Tibial nerve (tissue), 4 donors: Measurements from ENCODE around the gene SMAD9. TPM values are rescaled to one million over a fixed set of nuclear protein-coding genes. Genes with fewer than 3 reads are reported as not detected.

ENCODE experiments used
- DNase-seq, 2 donors: peaks; one replicate each; pipeline ENCODE4 v3.0.0-alpha.2; 2019; ENCODE audit warnings: low spot score in 2 of 2
- H3K27ac ChIP-seq, 4 donors: fragments of 200-600 bp; sonication (generic) in 3 of 4; one replicate each; pipeline ENCODE4 v1.5.1; 2017 to 2019; ENCODE audit warnings: mild to moderate bottlenecking in 1 of 4
- H3K27me3 ChIP-seq, 2 donors: fragments of 200-600 bp; sonication (generic) in 1 of 2; one replicate each; pipeline versions ENCODE4 v1.5.1 to v1.6.0; 2017 to 2019
- H3K36me3 ChIP-seq, 3 donors: fragments of 200-600 bp; sonication (generic); one replicate each; pipeline ENCODE4 v1.5.1; 2018 to 2019
- H3K4me1 ChIP-seq, 4 donors: fragments of 200-600 bp; sonication (generic) in 3 of 4; one replicate each; pipeline ENCODE4 v1.5.1; 2017 to 2019
- H3K4me3 ChIP-seq, 4 donors: fragments of 200-600 bp; sonication (generic) in 3 of 4; one replicate each; pipeline ENCODE4 v1.5.1; 2017 to 2019; ENCODE audit warnings: mild to moderate bottlenecking in 1 of 4, moderate library complexity in 1 of 4
- H3K9me3 ChIP-seq, 4 donors: fragments of 200-600 bp; sonication (generic) in 3 of 4; one replicate each; pipeline ENCODE4 v1.5.1; 2017 to 2019
- EP300 ChIP-seq, 2 donors: sonication (generic); formaldehyde crosslinking; IDR thresholded peaks; one replicate each; pipeline ENCODE4 v1.6.1; 2017; ENCODE audit warnings: antibody characterized with exemption in 2 of 2, mild to moderate bottlenecking in 1 of 2
- POLR2A ChIP-seq, 2 donors: fragments of 450-650 bp; IDR thresholded peaks; one replicate each; pipeline ENCODE4 v1.6.1; 2017; ENCODE audit warnings: antibody characterized with exemption in 2 of 2, mild to moderate bottlenecking in 2 of 2, moderate library complexity in 2 of 2
- WGBS, 2 donors: methylation state at CpG; one replicate each; pipeline ENCODE4 v1.1.5; 2018; 5-methylcytosine and 5-hydroxymethylcytosine counted together
- total RNA-seq, 4 donors: library from RNA; depleted of rRNA; stranded (reverse); fragments of >200 nt; gene quantifications; one replicate each; pipeline ENCODE4 v1.1.0, GENCODE V29; 2016
- TF ChIP-seq, protein P1 (sequence below), 5 experiments: fragments of 200-600 bp in 3 of 5; fragments of 450-650 bp in 2 of 5; sonication (generic) in 3 of 5; IDR thresholded peaks; one replicate each; pipeline ENCODE4 v1.5.1; 2016 to 2019; ENCODE audit warnings: antibody characterized with exemption in 5 of 5, mild to moderate bottlenecking in 3 of 5, moderate library complexity in 2 of 5

Gene SMAD9
- total RNA-seq, 4 donors from 2014 or later: 13.8 to 20.4 (median 15.8) TPM

DNA sequence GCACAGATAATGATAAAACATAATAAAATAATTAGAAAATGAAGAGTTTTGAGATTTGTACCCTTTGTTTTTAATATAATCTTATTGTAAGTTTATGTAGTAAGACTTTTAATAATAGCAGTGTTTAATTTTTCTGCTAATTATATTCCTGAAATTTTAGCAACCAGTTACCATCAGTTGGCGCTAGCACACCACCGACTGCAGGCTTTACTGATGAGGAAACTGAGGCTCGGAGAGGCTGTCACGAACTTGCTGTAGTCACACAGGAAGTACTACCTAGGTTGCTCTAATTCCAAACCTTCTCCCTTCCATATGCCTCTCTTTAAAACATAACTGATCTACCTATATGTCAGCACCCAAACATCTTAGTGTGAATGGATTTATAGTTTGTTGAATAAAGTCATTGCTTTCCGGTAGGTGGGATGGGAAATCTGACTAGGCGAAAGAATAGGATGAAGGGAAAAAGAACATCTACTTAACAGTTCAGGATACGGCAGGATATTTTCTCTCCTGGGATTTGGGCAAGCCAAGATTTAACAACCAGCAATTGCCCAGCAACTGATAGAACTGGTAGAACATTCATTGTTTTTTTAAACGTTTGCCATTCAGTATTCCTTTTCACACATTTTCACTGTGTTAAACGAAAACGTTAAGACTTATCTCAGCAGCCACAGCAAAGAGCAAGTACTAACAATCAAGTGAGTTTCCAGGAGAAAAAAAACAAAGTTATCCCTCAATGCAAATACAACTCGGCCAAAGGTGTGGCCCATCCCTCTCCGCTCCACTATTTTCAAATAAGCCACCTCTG lies 101.8 kb downstream of the SMAD9 start:
- Histone ChIP-seq H3K27ac (peak overlapping the region in 2 of 4 donors; percentile 82 to 88), H3K9me3 (no peaks in the 10 kb centered on the region), H3K4me3 (peak overlapping the region; percentile 74 to 80 (median 75)), H3K36me3 (no peaks in the 10 kb centered on the region), H3K27me3 (no peaks in the 10 kb centered on the region), H3K4me1 (peaks cover 0 to 37% (median 10%) of the 10 kb centered on the region in 4 donors)
- TF ChIP-seq EP300 (IDR thresholded peaks at IDR 0.05) (no peak), POLR2A (IDR thresholded peaks at IDR 0.05) (no peak)
- TF ChIP-seq, protein P1, sequence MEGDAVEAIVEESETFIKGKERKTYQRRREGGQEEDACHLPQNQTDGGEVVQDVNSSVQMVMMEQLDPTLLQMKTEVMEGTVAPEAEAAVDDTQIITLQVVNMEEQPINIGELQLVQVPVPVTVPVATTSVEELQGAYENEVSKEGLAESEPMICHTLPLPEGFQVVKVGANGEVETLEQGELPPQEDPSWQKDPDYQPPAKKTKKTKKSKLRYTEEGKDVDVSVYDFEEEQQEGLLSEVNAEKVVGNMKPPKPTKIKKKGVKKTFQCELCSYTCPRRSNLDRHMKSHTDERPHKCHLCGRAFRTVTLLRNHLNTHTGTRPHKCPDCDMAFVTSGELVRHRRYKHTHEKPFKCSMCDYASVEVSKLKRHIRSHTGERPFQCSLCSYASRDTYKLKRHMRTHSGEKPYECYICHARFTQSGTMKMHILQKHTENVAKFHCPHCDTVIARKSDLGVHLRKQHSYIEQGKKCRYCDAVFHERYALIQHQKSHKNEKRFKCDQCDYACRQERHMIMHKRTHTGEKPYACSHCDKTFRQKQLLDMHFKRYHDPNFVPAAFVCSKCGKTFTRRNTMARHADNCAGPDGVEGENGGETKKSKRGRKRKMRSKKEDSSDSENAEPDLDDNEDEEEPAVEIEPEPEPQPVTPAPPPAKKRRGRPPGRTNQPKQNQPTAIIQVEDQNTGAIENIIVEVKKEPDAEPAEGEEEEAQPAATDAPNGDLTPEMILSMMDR (IDR thresholded peaks at IDR 0.05): no peak
- WGBS, 2 donors: 36 to 39% methylated on average over 12 of the region's 12 CpGs
- DNase-seq: no peak

DNA sequence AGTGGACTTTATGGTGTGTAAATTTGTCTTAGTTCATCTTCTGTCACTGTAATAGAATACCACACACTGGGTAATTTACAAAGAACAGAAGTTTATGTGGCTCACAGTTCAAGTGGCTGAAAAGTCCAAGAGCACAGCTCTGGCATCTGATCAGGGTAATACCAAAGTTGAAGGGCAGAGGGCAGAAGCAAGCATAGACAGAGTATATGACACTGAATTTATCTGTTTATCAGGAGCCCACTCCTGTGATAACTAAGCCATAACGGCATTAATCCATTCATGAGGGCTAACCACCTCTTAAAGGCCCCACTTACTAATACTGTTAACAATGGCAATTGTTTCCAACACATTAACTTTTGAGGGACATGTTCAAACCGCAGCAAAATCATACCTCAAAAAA lies 105.0 kb downstream of the SMAD9 start:
- 79 to 84% methylated on average over 2 of the region's 2 CpGs for WGBS, 2 donors
- Histone ChIP-seq H3K27ac (no peak overlapping the region), H3K4me3 (no peak overlapping the region), H3K9me3 (no peaks in the 10 kb centered on the region), H3K27me3 (no peaks in the 10 kb centered on the region), H3K4me1 (peaks cover 0 to 14% (median 1%) of the 10 kb centered on the region in 4 donors), H3K36me3 (no peaks in the 10 kb centered on the region)
- no peak for DNase-seq
- TF ChIP-seq EP300 (IDR thresholded peaks at IDR 0.05) (no peak), POLR2A (IDR thresholded peaks at IDR 0.05) (no peak)

DNA sequence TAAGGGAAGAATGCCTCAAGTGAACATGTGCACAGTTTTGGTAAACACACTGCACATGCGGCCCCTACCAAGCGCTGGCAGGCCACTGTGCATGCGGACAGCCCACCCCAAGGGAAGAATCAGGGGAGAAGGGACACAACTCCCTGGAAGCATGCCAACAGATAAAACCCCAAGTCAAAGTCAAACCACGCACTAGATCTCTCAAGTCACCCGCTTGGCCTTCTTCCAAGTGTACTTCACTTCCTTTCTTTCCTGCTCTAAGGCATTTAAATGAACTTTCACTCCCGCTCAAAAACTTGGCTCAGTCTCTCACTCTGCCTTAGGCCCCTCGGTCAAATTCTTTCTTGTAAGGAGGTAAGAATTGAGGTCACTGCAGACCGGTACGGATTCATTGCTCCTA lies 105.6 kb downstream of the SMAD9 start:
- WGBS, 2 donors: 35 to 37% methylated on average over 9 of the region's 9 CpGs
- no peak overlapping the region for H3K27ac ChIP-seq

DNA sequence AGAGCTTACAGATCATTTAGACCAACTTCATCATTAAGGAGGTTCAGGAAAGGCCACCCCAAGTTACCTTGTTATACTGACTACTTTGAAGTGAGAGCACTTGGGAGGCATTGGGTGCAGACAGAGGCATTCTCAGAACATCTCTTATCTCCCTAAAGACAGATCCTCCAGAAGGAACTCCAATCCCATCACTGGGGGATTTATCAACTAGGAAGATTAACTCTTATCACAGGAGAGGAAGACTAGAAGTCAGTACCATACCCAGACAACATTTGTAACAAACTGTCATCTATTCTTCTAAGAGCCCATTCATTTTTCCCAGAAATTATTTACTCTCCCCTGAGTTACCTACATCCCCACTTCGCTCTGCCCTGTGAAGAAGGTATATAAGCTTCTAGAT lies 106.8 kb downstream of the SMAD9 start:
- Histone ChIP-seq H3K36me3 (no peaks in the 10 kb centered on the region), H3K27ac (no peak overlapping the region), H3K4me3 (no peak overlapping the region), H3K4me1 (peaks cover 0 to 5% (median 0%) of the 10 kb centered on the region in 4 donors), H3K9me3 (no peaks in the 10 kb centered on the region), H3K27me3 (no peaks in the 10 kb centered on the region)
- WGBS, 2 donors: 84 to 100% methylated on average over 1 of the region's 1 CpG
- no peak for TF ChIP-seq EP300 (IDR thresholded peaks at IDR 0.05)
- DNase-seq: no peak

More for the DNA sequence above, 105.6 kb downstream of the SMAD9 start:
- no peaks in the 10 kb centered on the region for H3K9me3 ChIP-seq
- H3K4me1 ChIP-seq: peaks cover 0 to 10% (median 0%) of the 10 kb centered on the region in 4 donors
- H3K4me3 ChIP-seq: no peak overlapping the region
- peak in 1 of 2 donors; percentile 8 for DNase-seq
- TF ChIP-seq, protein P1 (IDR thresholded peaks at IDR 0.05): no peak
- TF ChIP-seq EP300 (IDR thresholded peaks at IDR 0.05) (no peak), POLR2A (IDR thresholded peaks at IDR 0.05) (no peak)
- no peaks in the 10 kb centered on the region for H3K27me3 ChIP-seq
- no peaks in the 10 kb centered on the region for H3K36me3 ChIP-seq

DNA sequence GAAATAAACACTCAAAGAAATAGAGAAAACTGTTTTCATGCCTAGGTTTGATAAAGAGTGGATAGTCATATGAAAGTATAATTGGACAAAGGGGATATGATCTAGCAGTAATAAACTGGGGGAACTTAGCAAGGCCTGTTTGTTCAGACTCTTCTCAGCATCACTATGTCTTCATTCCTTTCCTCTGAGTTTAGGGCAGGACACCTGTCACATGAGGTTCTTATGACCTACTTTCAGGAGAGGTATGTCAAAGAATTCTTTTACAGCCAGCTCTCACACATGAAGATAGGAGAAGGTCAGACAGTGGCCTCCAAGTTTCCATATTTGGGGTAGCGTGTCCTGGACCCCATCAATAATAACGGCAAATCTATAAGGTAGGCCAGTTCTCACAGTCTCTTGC lies 112.4 kb downstream of the SMAD9 start:
- no peaks in the 10 kb centered on the region for H3K9me3 ChIP-seq
- no peaks in the 10 kb centered on the region for H3K36me3 ChIP-seq
- H3K4me3 ChIP-seq: no peak overlapping the region
- TF ChIP-seq, protein P1 (IDR thresholded peaks at IDR 0.05): no peak
- no peak for DNase-seq
- 79 to 92% methylated on average over 2 of the region's 2 CpGs for WGBS, 2 donors
- H3K27ac ChIP-seq: no peak overlapping the region
- H3K27me3 ChIP-seq: no peaks in the 10 kb centered on the region
- no peaks in the 10 kb centered on the region for H3K4me1 ChIP-seq

DNA sequence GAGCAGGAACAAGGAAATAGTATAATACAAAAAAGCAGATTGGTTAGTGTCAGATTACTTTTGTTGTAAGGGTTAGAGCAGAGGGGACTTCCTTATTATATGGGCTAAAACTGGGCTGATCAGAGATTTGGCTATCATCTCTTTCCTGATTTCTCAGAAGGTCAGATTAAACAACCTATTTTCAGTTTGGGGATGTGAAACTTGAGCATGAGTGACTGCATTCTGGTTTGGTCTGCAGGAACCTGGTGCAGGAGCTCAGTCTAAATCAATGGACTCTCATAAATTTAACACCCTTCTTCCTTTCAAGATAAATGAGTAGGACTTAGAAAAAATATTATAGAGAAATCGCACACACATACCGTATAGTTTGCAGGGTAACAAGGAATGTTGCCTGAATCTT lies 113.9 kb downstream of the SMAD9 start:
- DNase-seq: no peak
- H3K4me1 ChIP-seq: no peaks in the 10 kb centered on the region

More for the DNA sequence above, 113.9 kb downstream of the SMAD9 start:
- Histone ChIP-seq H3K27me3 (no peaks in the 10 kb centered on the region), H3K9me3 (no peaks in the 10 kb centered on the region), H3K4me3 (no peak overlapping the region), H3K36me3 (no peaks in the 10 kb centered on the region), H3K27ac (no peak overlapping the region)
- no peak for TF ChIP-seq EP300 (IDR thresholded peaks at IDR 0.05)
- TF ChIP-seq, protein P1 (IDR thresholded peaks at IDR 0.05): no peak
- TF ChIP-seq POLR2A (IDR thresholded peaks at IDR 0.05): no peak
- WGBS, 2 donors: 91 to 96% methylated on average over 2 of the region's 2 CpGs
